Aorta (tissue), 5 donors: ENCODE results near the gene NINJ1. TPM values are rescaled to one million over a fixed set of nuclear protein-coding genes. Genes with fewer than 3 reads are reported as not detected.

Source experiments
- ATAC-seq: fragments of 200-7000 bp; cut with Tn5 transposase; one replicate; pipeline ENCODE4 v1.9.1; 2022; ENCODE audit warnings: moderate library complexity; ENCODE audit not compliant: low FRiP score
- DNase-seq, 2 donors: peaks; one replicate each; pipeline ENCODE4 v3.0.0-alpha.2; 2020
- H3K27ac ChIP-seq, 2 donors: one replicate each; pipeline ENCODE4 v1.5.1; 2013; ENCODE audit warnings: low read length in 2 of 2, mild to moderate bottlenecking in 2 of 2, moderate library complexity in 2 of 2, control low read depth in 1 of 2, inconsistent platforms in 1 of 2, low read depth in 1 of 2
- H3K27me3 ChIP-seq, 2 donors: one replicate each; pipeline ENCODE4 v1.6.1; 2013; ENCODE audit warnings: control low read depth in 1 of 2, low read length in 1 of 2, mild to moderate bottlenecking in 1 of 2, moderate library complexity in 1 of 2; ENCODE audit not compliant: insufficient read depth in 2 of 2, control insufficient read depth in 1 of 2
- H3K36me3 ChIP-seq, 2 donors: one replicate each; pipeline ENCODE4 v1.6.1; 2013; ENCODE audit warnings: control low read depth in 1 of 2, low read length in 1 of 2, mild to moderate bottlenecking in 1 of 2; ENCODE audit not compliant: insufficient read depth in 2 of 2, control insufficient read depth in 1 of 2
- H3K4me1 ChIP-seq, 2 donors: one replicate each; pipeline ENCODE4 v1.6.1; 2013; ENCODE audit warnings: low read length in 2 of 2, control low read depth in 1 of 2, mild to moderate bottlenecking in 1 of 2, moderate library complexity in 1 of 2; ENCODE audit not compliant: insufficient read depth in 2 of 2, control insufficient read depth in 1 of 2
- H3K4me3 ChIP-seq, 2 donors: one replicate each; pipeline ENCODE4 v1.5.1; 2013; ENCODE audit warnings: low read length in 2 of 2, control low read depth in 1 of 2, mild to moderate bottlenecking in 1 of 2
- H3K9me3 ChIP-seq: one replicate; pipeline ENCODE4 v1.6.1; 2013; ENCODE audit warnings: mild to moderate bottlenecking, low read length; ENCODE audit not compliant: control insufficient read depth
- WGBS, 2 donors: extraction: QIAGEN DNeasy Blood & Tissue Kit; methylation state at CpG; one replicate each; pipeline ENCODE4 v1.1.7; 2013; 5-methylcytosine and 5-hydroxymethylcytosine counted together
- intact Hi-C, 2 donors: fragments of 100-400 bp; cut with DNase I; formaldehyde crosslinking; loops; one replicate each; pipeline versions ENCODE4 v1.14.2 to v1.15.0; 2022
- polyA plus RNA-seq, 2 donors: library from polyadenylated mRNA; stranded (reverse); fragments of 200-250 nt; gene quantifications; one replicate each; pipeline ENCODE4 v1.2.3, GENCODE V29; 2013
- total RNA-seq, 2 donors: library from RNA; stranded (reverse); fragmentation: NEBNext Ultra II Directional; extraction: Animal tissue kit (Norgen Biotek cat#: 25700); gene quantifications; one replicate each; pipeline ENCODE4 v1.2.1, GENCODE V29; 2021
- donor health status: healthy with polysubstance abuse.
- donor health status: Bipolar disorder and iron deficiency.
- donor health status: DM: no; HTN: no; CAD: no.
- donor health status: DM: no; HTN: no; CAD: no.
- donor health status: DM: yes; HTN: yes; CAD: no.

NINJ1 gene
- total and polyA plus RNA-seq, 4 donors = 46.7 to 113 (median 73.5) TPM

- no peaks in the 10 kb centered on the region for H3K27me3 ChIP-seq
- WGBS, 2 donors = 78% methylated on average over 7 of the region's 7 CpGs
- no peaks in the 10 kb centered on the region for H3K36me3 ChIP-seq
- H3K9me3 ChIP-seq = no peaks in the 10 kb centered on the region
- intact Hi-C loops = loop anchor here (10.0 kb wide), 1 partner anchor 398 kb away; no protein-coding TSS in a partner anchor
- H3K4me3 ChIP-seq = no peak overlapping the region
- ATAC-seq = no peak
- H3K27ac ChIP-seq = no peak overlapping the region
- DNase-seq = no peak
- no peaks in the 10 kb centered on the region for H3K4me1 ChIP-seq
Measured at GRCh38 chr9:93166699-93167098, 32.6 kb upstream of the NINJ1 start.

- no peaks in the 10 kb centered on the region for H3K36me3 ChIP-seq
- H3K4me1 ChIP-seq = no peaks in the 10 kb centered on the region
- H3K9me3 ChIP-seq = no peaks in the 10 kb centered on the region
- DNase-seq (no peak), ATAC-seq (no peak)
- no peak overlapping the region for H3K27ac ChIP-seq
- no peak overlapping the region for H3K4me3 ChIP-seq
- H3K27me3 ChIP-seq = no peaks in the 10 kb centered on the region
- WGBS, 2 donors = 83 to 89% methylated on average over 13 of the region's 13 CpGs
- intact Hi-C loops = loop anchor here (10.0 kb wide), 1 partner anchor 401 kb away; no protein-coding TSS in a partner anchor
Measured at GRCh38 chr9:93164085-93164484, 30.0 kb upstream of the NINJ1 start.

GRCh38 chr9:93161786-93162562, 27.9 kb upstream of the NINJ1 start:
- no peak for ATAC-seq
- WGBS, 2 donors = 64 to 65% methylated on average over 11 of the region's 11 CpGs
- H3K27ac ChIP-seq = no peak overlapping the region

GRCh38 chr9:93159601-93160471, 25.8 kb upstream of the NINJ1 start:
- Histone ChIP-seq H3K9me3 (no peaks in the 10 kb centered on the region), H3K36me3 (no peaks in the 10 kb centered on the region), H3K27me3 (no peaks in the 10 kb centered on the region), H3K4me1 (no peaks in the 10 kb centered on the region), H3K4me3 (no peak overlapping the region), H3K27ac (no peak overlapping the region)
- intact Hi-C loops = loop anchor here (1.0 to 10.0 kb wide), 3 partner anchors 143 to 405 kb away; no protein-coding TSS in a partner anchor
- DNase-seq = peak; percentile 89 to 94
- 9 to 11% methylated on average over 19 of the region's 19 CpGs for WGBS, 2 donors
- ATAC-seq = peak; percentile 96

More at GRCh38 chr9:93161786-93162562, 27.9 kb upstream of the NINJ1 start:
- H3K4me1 ChIP-seq = no peaks in the 10 kb centered on the region
- intact Hi-C loops = loop anchor here (2.0 to 10.0 kb wide), 2 partner anchors 141 to 403 kb away; no protein-coding TSS in a partner anchor
- no peaks in the 10 kb centered on the region for H3K36me3 ChIP-seq
- no peak for DNase-seq
- no peaks in the 10 kb centered on the region for H3K27me3 ChIP-seq
- H3K4me3 ChIP-seq = no peak overlapping the region
- no peaks in the 10 kb centered on the region for H3K9me3 ChIP-seq

- H3K4me1 ChIP-seq = no peaks in the 10 kb centered on the region
- no peak overlapping the region for H3K27ac ChIP-seq
- DNase-seq (no peak), ATAC-seq (no peak)
- H3K27me3 ChIP-seq = no peaks in the 10 kb centered on the region
- intact Hi-C loops = no loop called here
- H3K9me3 ChIP-seq = no peaks in the 10 kb centered on the region
- 92% methylated on average over 11 of the region's 11 CpGs for WGBS, 2 donors
- H3K4me3 ChIP-seq = no peak overlapping the region
- H3K36me3 ChIP-seq = no peaks in the 10 kb centered on the region
Measured at GRCh38 chr9:93156475-93157008, 22.5 kb upstream of the NINJ1 start.

- 87 to 91% methylated on average over 16 of the region's 16 CpGs for WGBS, 2 donors
Measured at GRCh38 chr9:93155716-93156474, 21.8 kb upstream of the NINJ1 start.

GRCh38 chr9:93154293-93154903, 20.3 kb upstream of the NINJ1 start:
- Histone ChIP-seq H3K27me3 (no peaks in the 10 kb centered on the region), H3K9me3 (no peaks in the 10 kb centered on the region), H3K4me1 (no peaks in the 10 kb centered on the region), H3K27ac (no peak overlapping the region), H3K4me3 (no peak overlapping the region), H3K36me3 (no peaks in the 10 kb centered on the region)
- ATAC-seq (peak; percentile 36), DNase-seq (no peak)
- intact Hi-C loops = no loop called here
- 78 to 81% methylated on average over 14 of the region's 14 CpGs for WGBS, 2 donors

More at GRCh38 chr9:93155716-93156474, 21.8 kb upstream of the NINJ1 start:
- intact Hi-C loops = no loop called here
- Histone ChIP-seq H3K4me3 (no peak overlapping the region), H3K9me3 (no peaks in the 10 kb centered on the region), H3K27me3 (no peaks in the 10 kb centered on the region), H3K4me1 (no peaks in the 10 kb centered on the region), H3K27ac (no peak overlapping the region), H3K36me3 (no peaks in the 10 kb centered on the region)
- no peak for DNase-seq
- no peak for ATAC-seq
